Measurements from ENCODE around the gene PALMD.

DNA sequence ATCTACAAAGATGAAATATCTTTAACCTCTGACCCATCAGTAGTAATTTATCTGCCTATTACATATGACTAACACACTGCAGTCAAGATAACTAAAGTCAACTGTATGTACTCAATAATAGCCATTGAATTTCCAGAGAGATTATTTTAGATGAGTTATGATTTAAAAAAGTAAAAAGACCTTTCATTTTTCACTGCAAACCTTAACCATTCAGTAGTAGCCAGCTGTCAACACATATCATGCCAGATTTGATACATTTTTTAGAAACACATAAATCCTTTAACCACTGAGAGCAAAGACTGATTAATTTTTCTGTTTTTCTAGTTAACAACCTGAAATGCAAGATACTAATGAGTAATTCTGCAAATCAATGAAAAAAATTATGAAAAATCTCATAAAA lies 31.0 kb downstream of the PALMD start:
- TF ChIP-seq, protein P1, sequence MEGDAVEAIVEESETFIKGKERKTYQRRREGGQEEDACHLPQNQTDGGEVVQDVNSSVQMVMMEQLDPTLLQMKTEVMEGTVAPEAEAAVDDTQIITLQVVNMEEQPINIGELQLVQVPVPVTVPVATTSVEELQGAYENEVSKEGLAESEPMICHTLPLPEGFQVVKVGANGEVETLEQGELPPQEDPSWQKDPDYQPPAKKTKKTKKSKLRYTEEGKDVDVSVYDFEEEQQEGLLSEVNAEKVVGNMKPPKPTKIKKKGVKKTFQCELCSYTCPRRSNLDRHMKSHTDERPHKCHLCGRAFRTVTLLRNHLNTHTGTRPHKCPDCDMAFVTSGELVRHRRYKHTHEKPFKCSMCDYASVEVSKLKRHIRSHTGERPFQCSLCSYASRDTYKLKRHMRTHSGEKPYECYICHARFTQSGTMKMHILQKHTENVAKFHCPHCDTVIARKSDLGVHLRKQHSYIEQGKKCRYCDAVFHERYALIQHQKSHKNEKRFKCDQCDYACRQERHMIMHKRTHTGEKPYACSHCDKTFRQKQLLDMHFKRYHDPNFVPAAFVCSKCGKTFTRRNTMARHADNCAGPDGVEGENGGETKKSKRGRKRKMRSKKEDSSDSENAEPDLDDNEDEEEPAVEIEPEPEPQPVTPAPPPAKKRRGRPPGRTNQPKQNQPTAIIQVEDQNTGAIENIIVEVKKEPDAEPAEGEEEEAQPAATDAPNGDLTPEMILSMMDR (IDR thresholded peaks at IDR 0.05): no peak
- TF ChIP-seq POLR2A (IDR thresholded peaks at IDR 0.05): no peak
